ENCODE data around the gene PHYHIPL. TPM values are rescaled to one million over a fixed set of nuclear protein-coding genes. Genes with fewer than 3 reads are reported as not detected.

PHYHIPL gene
- total and polyA plus RNA-seq, 2 of the 8 experiments (the other 6 are each of a cell fraction or from before 2014, with no cell fraction given), result 0.23 to 0.48 TPM

DNA sequence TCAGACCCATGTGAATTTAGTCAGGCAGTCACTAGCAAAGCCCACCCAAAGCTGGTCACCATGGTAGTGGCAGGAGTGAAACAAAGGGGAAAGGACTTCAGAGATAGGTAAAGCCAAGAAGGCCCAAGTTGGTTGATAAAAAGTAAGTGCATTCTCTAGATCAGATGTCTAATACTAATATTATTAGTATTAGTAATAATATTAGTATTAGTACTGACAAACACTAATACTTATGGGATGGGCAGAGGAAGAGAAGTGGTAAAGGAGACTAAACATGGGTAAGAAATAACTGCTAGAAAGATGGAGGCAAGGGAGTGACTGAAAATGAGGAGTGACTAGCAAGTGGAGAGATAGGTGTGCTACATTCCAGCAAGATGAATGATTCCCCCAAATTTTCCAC is 46.6 kb upstream of the PHYHIPL start:
- no peak overlapping the region for H2AFZ ChIP-seq (ENCODE audit: low read length)
- H3K79me1 ChIP-seq (ENCODE audit: low read depth, low read length), result no peaks in the 10 kb centered on the region
- CTCF ChIA-PET (ENCODE audit: partially characterized antibody), result interaction anchor here (0.8 kb wide), 1 partner anchor 503 kb away, joined by 3 read pairs; no protein-coding TSS in a partner anchor

More for the DNA sequence above, 46.6 kb upstream of the PHYHIPL start:
- no peak for TF ChIP-seq RXRA (IDR thresholded peaks at IDR 0.05; ENCODE audit: insufficient read depth, low read depth, low read length)
- TF ChIP-seq BRCA1 (IDR thresholded peaks at IDR 0.05; ENCODE audit: low read depth, low read length), result no peak
- TF ChIP-seq, protein P1, sequence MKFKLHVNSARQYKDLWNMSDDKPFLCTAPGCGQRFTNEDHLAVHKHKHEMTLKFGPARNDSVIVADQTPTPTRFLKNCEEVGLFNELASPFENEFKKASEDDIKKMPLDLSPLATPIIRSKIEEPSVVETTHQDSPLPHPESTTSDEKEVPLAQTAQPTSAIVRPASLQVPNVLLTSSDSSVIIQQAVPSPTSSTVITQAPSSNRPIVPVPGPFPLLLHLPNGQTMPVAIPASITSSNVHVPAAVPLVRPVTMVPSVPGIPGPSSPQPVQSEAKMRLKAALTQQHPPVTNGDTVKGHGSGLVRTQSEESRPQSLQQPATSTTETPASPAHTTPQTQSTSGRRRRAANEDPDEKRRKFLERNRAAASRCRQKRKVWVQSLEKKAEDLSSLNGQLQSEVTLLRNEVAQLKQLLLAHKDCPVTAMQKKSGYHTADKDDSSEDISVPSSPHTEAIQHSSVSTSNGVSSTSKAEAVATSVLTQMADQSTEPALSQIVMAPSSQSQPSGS (IDR thresholded peaks at IDR 0.05; ENCODE audit: low read length), result no peak
- TF ChIP-seq POU5F1 (IDR thresholded peaks at IDR 0.05; ENCODE audit: low read depth, low read length), result no peak
- no peak for TF ChIP-seq NRF1 (IDR thresholded peaks at IDR 0.05; ENCODE audit: low read depth, low read length)
- no peak for TF ChIP-seq SP4 (IDR thresholded peaks at IDR 0.05; ENCODE audit: low read length)
- Histone ChIP-seq H3K4me1 (replicated peaks in 1 of 4; ENCODE audit: control insufficient read depth in 3 of 4, insufficient read depth in 4 of 4, low read length in 3 of 4) (no peaks in the 10 kb centered on the region), H3K14ac (ENCODE audit: insufficient read length) (no peak overlapping the region), H3K9me3 (ENCODE audit: insufficient read depth in 2 of 2, low read depth in 1 of 2, low read length in 1 of 2) (no peaks in the 10 kb centered on the region), H3K79me2 (ENCODE audit: control insufficient read depth in 1 of 2, insufficient read depth in 2 of 2, low read length in 2 of 2) (no peaks in the 10 kb centered on the region), H2BK15ac (ENCODE audit: low read length) (no peak overlapping the region), H3K36me3 (ENCODE audit: control insufficient read depth in 2 of 4, insufficient read depth in 4 of 4, low read length in 3 of 4) (no peaks in the 10 kb centered on the region), H4K20me1 (replicated peaks in 1 of 2; ENCODE audit: control insufficient read depth in 1 of 2, insufficient read depth in 2 of 2, low read length in 2 of 2) (no peaks in the 10 kb centered on the region), H3K27ac (ENCODE audit: low read depth, low read length) (no peak overlapping the region), H4K91ac (replicated peaks; ENCODE audit: insufficient read length, low read length) (no peak overlapping the region), H3K18ac (ENCODE audit: extremely low read depth, low read length) (no peak overlapping the region), H3K27me3 (replicated peaks in 1 of 4; ENCODE audit: control insufficient read depth in 3 of 4, extremely low read depth in 1 of 4, insufficient read depth in 3 of 4, low read length in 3 of 4) (peaks cover 0 to 1% (median 0%) of the 10 kb centered on the region in 4 experiments; a peak in 1 of 7 replicates), H3K4ac (replicated peaks; ENCODE audit: insufficient read length, low read depth, low read length) (no peak overlapping the region), H3K56ac (replicated peaks; ENCODE audit: insufficient read length, low read depth, low read length) (no peak overlapping the region), H2AK5ac (ENCODE audit: low read depth, low read length) (no peak overlapping the region), H2BK5ac (ENCODE audit: low read depth, low read length) (no peak overlapping the region), H3K4me2 (ENCODE audit: insufficient read depth in 1 of 2, low read depth in 2 of 2, low read length in 2 of 2) (no peak overlapping the region), H3K4me3 (ENCODE audit: extremely low read depth in 1 of 4, insufficient read depth in 2 of 4, low read depth in 3 of 4, low read length in 4 of 4) (no peak overlapping the region), H2BK120ac (replicated peaks; ENCODE audit: low read depth, low read length) (no peak overlapping the region), H4K8ac (ENCODE audit: extremely low read depth, insufficient read depth, low read length) (no peak overlapping the region), H3K9ac (replicated peaks in 1 of 4; ENCODE audit: extremely low read depth in 1 of 4, low read depth in 3 of 4, low read length in 3 of 4) (no peak overlapping the region), H3K23ac (ENCODE audit: insufficient read length) (no peak overlapping the region), H2BK20ac (ENCODE audit: low read length) (no peak overlapping the region), H3K23me2 (ENCODE audit: low read depth, low read length) (no peaks in the 10 kb centered on the region), H2BK12ac (ENCODE audit: low read depth, low read length) (no peak overlapping the region), H4K5ac (ENCODE audit: insufficient read length, low read depth, low read length) (no peak overlapping the region)
- DNase-seq (ENCODE audit: low read depth in 1 of 2, low spot score in 2 of 2) (no peak), FAIRE-seq (no peak)
- POLR2A ChIA-PET (ENCODE audit: partially characterized antibody), result no interaction called here
